GM12878 (cell line): Measurements from ENCODE around the gene DHX57.

Source experiments
- EP300 ChIP-seq, 2 experiments: fragments of 150-350 bp in 1 of 2; IDR thresholded peaks; 2 replicates each; pipeline ENCODE4 v1.6.1; 2011 to 2012; ENCODE audit warnings: low read depth in 2 of 2, low read length in 2 of 2, borderline replicate concordance in 1 of 2, improper control_type of control experiment in 1 of 2, inconsistent platforms in 1 of 2; ENCODE audit not compliant: control insufficient read depth in 1 of 2
- TF ChIP-seq, protein P1 (sequence below): IDR thresholded peaks from 2 replicates; pipeline ENCODE4 v1.6.1; 2011; ENCODE audit warnings: mild to moderate bottlenecking, low read depth, low read length, moderate library complexity; ENCODE audit not compliant: insufficient replicate concordance
- TF ChIP-seq, protein P2 (sequence below), 3 experiments: IDR thresholded peaks in 2 of 3; conservative IDR thresholded peaks in 1 of 3; 2 replicates each; pipeline ENCODE4 v1.5.1; 2011; ENCODE audit warnings: low read depth in 3 of 3, low read length in 3 of 3, mild to moderate bottlenecking in 3 of 3, control low read depth in 2 of 3, moderate library complexity in 2 of 3, inconsistent platforms in 1 of 3, mixed read lengths in 1 of 3; ENCODE audit not compliant: control insufficient read depth in 2 of 3, insufficient read depth in 1 of 3; ENCODE audit errors: extremely low read depth in 1 of 3

DNA sequence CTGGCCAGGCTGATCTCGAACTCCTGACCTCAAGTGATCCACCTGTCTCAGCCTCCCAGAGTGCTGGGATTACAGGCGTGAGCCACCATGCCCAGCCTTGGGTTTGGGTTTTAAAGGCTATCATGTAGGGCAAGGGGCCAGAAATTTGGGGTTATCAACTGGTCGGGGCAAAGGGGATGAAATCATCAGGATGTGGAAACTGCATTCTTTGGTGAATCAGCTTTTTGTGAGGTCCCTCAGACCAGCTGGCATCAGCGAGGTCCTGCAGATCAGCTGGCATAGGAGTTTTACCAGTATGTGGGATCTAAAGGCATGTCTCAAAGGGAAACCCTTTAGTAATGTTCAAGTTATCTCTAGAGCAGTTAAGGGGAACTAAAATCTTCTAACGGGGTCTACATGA, 104.1 kb downstream of the DHX57 start:
- no peak for TF ChIP-seq EP300 (IDR thresholded peaks at IDR 0.05; ENCODE audit: borderline replicate concordance in 1 of 2, control insufficient read depth in 1 of 2, low read depth in 2 of 2, low read length in 2 of 2)
- TF ChIP-seq, protein P1, sequence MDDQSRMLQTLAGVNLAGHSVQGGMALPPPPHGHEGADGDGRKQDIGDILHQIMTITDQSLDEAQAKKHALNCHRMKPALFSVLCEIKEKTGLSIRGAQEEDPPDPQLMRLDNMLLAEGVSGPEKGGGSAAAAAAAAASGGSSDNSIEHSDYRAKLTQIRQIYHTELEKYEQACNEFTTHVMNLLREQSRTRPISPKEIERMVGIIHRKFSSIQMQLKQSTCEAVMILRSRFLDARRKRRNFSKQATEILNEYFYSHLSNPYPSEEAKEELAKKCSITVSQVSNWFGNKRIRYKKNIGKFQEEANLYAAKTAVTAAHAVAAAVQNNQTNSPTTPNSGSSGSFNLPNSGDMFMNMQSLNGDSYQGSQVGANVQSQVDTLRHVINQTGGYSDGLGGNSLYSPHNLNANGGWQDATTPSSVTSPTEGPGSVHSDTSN, result no peak
- TF ChIP-seq, protein P2, sequence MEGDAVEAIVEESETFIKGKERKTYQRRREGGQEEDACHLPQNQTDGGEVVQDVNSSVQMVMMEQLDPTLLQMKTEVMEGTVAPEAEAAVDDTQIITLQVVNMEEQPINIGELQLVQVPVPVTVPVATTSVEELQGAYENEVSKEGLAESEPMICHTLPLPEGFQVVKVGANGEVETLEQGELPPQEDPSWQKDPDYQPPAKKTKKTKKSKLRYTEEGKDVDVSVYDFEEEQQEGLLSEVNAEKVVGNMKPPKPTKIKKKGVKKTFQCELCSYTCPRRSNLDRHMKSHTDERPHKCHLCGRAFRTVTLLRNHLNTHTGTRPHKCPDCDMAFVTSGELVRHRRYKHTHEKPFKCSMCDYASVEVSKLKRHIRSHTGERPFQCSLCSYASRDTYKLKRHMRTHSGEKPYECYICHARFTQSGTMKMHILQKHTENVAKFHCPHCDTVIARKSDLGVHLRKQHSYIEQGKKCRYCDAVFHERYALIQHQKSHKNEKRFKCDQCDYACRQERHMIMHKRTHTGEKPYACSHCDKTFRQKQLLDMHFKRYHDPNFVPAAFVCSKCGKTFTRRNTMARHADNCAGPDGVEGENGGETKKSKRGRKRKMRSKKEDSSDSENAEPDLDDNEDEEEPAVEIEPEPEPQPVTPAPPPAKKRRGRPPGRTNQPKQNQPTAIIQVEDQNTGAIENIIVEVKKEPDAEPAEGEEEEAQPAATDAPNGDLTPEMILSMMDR (IDR thresholded peaks at IDR 0.05 in 2 of 3, conservative IDR thresholded peaks at IDR 0.05 in 1 of 3; ENCODE audit: control insufficient read depth in 2 of 3, extremely low read depth in 1 of 3, insufficient read depth in 1 of 3, low read depth in 3 of 3, low read length in 3 of 3), result no peak
